ENCODE measurements around the gene ICAM1.

DNA sequence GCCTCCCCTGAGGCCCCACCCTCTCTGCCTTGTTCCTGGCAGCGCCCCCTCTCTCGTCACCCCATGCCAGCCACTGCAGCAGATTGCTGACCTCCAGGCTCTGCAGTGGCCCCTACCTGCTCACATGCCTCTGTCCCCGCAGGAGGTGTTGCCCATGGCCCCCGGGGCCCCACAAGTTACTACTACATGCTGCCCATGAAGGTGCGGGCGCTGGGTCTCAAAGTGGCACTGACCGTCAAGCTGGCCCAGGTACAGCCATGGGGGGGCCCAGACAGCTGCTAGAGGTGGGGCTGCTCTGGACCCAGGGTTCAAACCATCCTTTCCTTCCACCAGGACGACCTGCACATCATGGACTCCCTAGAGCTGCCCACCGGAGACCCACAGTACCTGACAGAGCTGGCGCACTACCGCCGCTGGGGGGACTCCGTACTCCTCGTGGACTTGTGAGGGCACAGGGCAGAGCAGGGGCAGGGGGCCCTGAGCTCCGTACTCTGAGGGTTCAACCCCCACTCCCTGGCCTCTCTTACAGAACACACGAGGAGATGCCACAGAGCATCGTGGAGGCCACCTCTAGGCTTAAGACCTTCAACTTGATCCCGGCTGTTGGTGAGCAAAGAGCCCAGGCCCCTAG, 12.7 kb upstream of the ICAM1 start:
- TF ChIP-seq POLR2A (IDR thresholded peaks at IDR 0.05) = no peak
- TF ChIP-seq, protein P1, sequence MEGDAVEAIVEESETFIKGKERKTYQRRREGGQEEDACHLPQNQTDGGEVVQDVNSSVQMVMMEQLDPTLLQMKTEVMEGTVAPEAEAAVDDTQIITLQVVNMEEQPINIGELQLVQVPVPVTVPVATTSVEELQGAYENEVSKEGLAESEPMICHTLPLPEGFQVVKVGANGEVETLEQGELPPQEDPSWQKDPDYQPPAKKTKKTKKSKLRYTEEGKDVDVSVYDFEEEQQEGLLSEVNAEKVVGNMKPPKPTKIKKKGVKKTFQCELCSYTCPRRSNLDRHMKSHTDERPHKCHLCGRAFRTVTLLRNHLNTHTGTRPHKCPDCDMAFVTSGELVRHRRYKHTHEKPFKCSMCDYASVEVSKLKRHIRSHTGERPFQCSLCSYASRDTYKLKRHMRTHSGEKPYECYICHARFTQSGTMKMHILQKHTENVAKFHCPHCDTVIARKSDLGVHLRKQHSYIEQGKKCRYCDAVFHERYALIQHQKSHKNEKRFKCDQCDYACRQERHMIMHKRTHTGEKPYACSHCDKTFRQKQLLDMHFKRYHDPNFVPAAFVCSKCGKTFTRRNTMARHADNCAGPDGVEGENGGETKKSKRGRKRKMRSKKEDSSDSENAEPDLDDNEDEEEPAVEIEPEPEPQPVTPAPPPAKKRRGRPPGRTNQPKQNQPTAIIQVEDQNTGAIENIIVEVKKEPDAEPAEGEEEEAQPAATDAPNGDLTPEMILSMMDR (IDR thresholded peaks at IDR 0.05) = no peak

All from vagina (tissue), 2 donors.